Small intestine (tissue), 7 donors: ENCODE measurements around the gene MSLN. TPM values are rescaled to one million over a fixed set of nuclear protein-coding genes. Genes with fewer than 3 reads are reported as not detected.

ENCODE experiments used
- DNase-seq, 2 donors: peaks; one replicate each; pipeline versions ENCODE4 v3.0.0 to v3.0.0-alpha.2; 2013
- FAIRE-seq: peaks from 2 replicates; lab custom pipeline; 2012; peaks lifted over from hg19 to GRCh38; lab: Jason Lieb, UNC
- H3K27ac ChIP-seq, 3 donors: one replicate each; pipeline ENCODE4 v1.5.1; 2013; ENCODE audit warnings: low read length in 2 of 3, mild to moderate bottlenecking in 2 of 3, control low read depth in 1 of 3, inconsistent platforms in 1 of 3, low read depth in 1 of 3, moderate library complexity in 1 of 3
- H3K27me3 ChIP-seq, 3 donors: one replicate each; pipeline ENCODE4 v1.6.1; 2013; ENCODE audit warnings: low read length in 3 of 3, inconsistent platforms in 1 of 3; ENCODE audit not compliant: control insufficient read depth in 3 of 3, insufficient read depth in 3 of 3
- H3K36me3 ChIP-seq, 3 donors: one replicate each; pipeline ENCODE4 v1.6.1; 2013; ENCODE audit warnings: low read length in 3 of 3, inconsistent platforms in 1 of 3, low read depth in 1 of 3, mild to moderate bottlenecking in 1 of 3, moderate library complexity in 1 of 3; ENCODE audit not compliant: control insufficient read depth in 3 of 3, insufficient read depth in 2 of 3
- H3K4me1 ChIP-seq, 3 donors: one replicate each; pipeline ENCODE4 v1.6.1; 2013; ENCODE audit warnings: low read length in 2 of 3, inconsistent platforms in 1 of 3, low read depth in 1 of 3, mild to moderate bottlenecking in 1 of 3, moderate library complexity in 1 of 3; ENCODE audit not compliant: control insufficient read depth in 3 of 3, insufficient read depth in 2 of 3
- H3K4me3 ChIP-seq, 3 donors: one replicate each; pipeline ENCODE4 v1.5.1; 2013; ENCODE audit warnings: low read length in 3 of 3, control low read depth in 1 of 3, inconsistent platforms in 1 of 3, low read depth in 1 of 3, mild to moderate bottlenecking in 1 of 3, moderate library complexity in 1 of 3
- H3K9me3 ChIP-seq, 2 donors: one replicate each; pipeline ENCODE4 v1.6.1; 2013; ENCODE audit warnings: low read depth in 1 of 2, low read length in 1 of 2; ENCODE audit not compliant: control insufficient read depth in 2 of 2, insufficient read depth in 1 of 2
- WGBS, 3 donors: extraction: QIAGEN DNeasy Blood & Tissue Kit; methylation state at CpG; one replicate each; pipeline ENCODE4 v1.1.7; 2013; 5-methylcytosine and 5-hydroxymethylcytosine counted together
- polyA plus RNA-seq, 4 donors: library from polyadenylated mRNA; stranded (reverse) in 3 of 4; unstranded in 1 of 4; fragments of 200-250 nt in 3 of 4; fragments of 120-200 nt in 1 of 4; gene quantifications; one replicate each; pipeline versions ENCODE4 v1.2.1 to v1.2.3, GENCODE V29; 2013
- donor health status: healthy with polysubstance abuse.
- donor health status: control.
- donor health status: control.
- donor health status: Bipolar disorder and iron deficiency.
- donor health status: healthy.

The MSLN gene
- polyA plus RNA-seq, 4 donors, result 1.3 to 29.7 (median 4.5) TPM

DNA sequence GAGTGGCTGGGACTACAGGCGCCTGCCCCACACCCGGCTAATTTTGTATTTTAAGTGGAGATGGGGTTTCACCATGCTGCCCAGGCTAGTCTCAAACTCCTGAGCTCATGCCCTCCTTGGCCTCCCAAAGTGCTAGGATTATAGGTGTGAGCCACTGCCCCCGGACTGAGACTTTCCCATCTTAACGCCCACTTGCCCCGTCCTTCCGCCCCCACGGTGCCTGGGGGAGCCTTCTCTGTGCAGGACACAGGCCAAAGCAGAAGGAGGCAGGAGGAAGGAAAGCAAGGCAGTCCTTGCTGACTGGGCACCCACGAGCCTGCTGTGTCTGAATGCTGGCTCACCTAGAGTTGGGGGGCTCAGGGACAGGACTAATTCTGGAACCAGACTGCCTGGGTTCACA, 57.6 kb downstream of the MSLN start:
- Histone ChIP-seq H3K4me1 (peaks cover 0 to 3% (median 0%) of the 10 kb centered on the region in 3 donors), H3K4me3 (no peak overlapping the region), H3K9me3 (no peaks in the 10 kb centered on the region), H3K27ac (no peak overlapping the region), H3K36me3 (no peaks in the 10 kb centered on the region), H3K27me3 (peaks cover 4 to 39% (median 11%) of the 10 kb centered on the region in 3 donors)
- DNase-seq (no peak), FAIRE-seq (no peak)
- 74 to 84% (median 80%) methylated on average over 8 of the region's 8 CpGs for WGBS, 3 donors

Other genes with a start within 250 kb of the MSLN start
- gene CAPN15, start 233.0 kb upstream of the MSLN start, polyA plus RNA-seq, result 100 to 1,000 TPM in 1 of 4 donors, 10 to 100 TPM in 3; 51.3 to 105 (median 70.2) TPM
- gene PRR35, start 200.3 kb upstream of the MSLN start, polyA plus RNA-seq, result not detected
- gene NHLRC4, start 193.7 kb upstream of the MSLN start, polyA plus RNA-seq, result 1 to 10 TPM in 1 of 4 donors, under 1 TPM in 2, not detected in 1; 0.45 to 2.2 (median 0.79) TPM
- 10 to 100 TPM; 21.3 to 43.5 (median 28.0) TPM for gene PIGQ, start 190.8 kb upstream of the MSLN start, polyA plus RNA-seq
- gene RAB40C, start 170.7 kb upstream of the MSLN start, polyA plus RNA-seq, result 10 to 100 TPM; 28.9 to 49.0 (median 34.6) TPM
- gene WFIKKN1, start 129.7 kb upstream of the MSLN start, polyA plus RNA-seq, result 1 to 10 TPM in 3 of 4 donors, under 1 TPM in 1; 0.60 to 7.6 (median 3.6) TPM
- 100 to 1,000 TPM in 3 of 4 donors, 10 to 100 TPM in 1; 54.4 to 135 (median 113) TPM for gene METTL26, start 124.4 kb upstream of the MSLN start, polyA plus RNA-seq
- 100 to 1,000 TPM in 3 of 4 donors, 10 to 100 TPM in 1; 43.4 to 279 (median 166) TPM for gene MCRIP2, start 118.9 kb upstream of the MSLN start, polyA plus RNA-seq
- 10 to 100 TPM; 15.7 to 36.5 (median 25.6) TPM for gene WDR90, start 111.4 kb upstream of the MSLN start, polyA plus RNA-seq
- gene RHOT2, start 92.6 kb upstream of the MSLN start, polyA plus RNA-seq, result 100 to 1,000 TPM in 3 of 4 donors, 10 to 100 TPM in 1; 89.3 to 207 (median 159) TPM
- gene RHBDL1, start 85.1 kb upstream of the MSLN start, polyA plus RNA-seq, result 1 to 10 TPM; 2.7 to 6.2 (median 4.7) TPM
- gene STUB1, start 80.3 kb upstream of the MSLN start, polyA plus RNA-seq, result 100 to 1,000 TPM in 3 of 4 donors, 10 to 100 TPM in 1; 66.2 to 122 (median 118) TPM
- 10 to 100 TPM; 23.0 to 46.2 (median 31.9) TPM for gene JMJD8, start 76.4 kb upstream of the MSLN start, polyA plus RNA-seq
- gene WDR24, start 70.3 kb upstream of the MSLN start, polyA plus RNA-seq, result 10 to 100 TPM in 1 of 4 donors, 1 to 10 TPM in 3; 5.4 to 11.7 (median 9.3) TPM
- gene FBXL16, start 54.9 kb upstream of the MSLN start, polyA plus RNA-seq, result 1 to 10 TPM in 3 of 4 donors, under 1 TPM in 1; 0.81 to 3.4 (median 1.2) TPM
- gene METRN, start 45.6 kb upstream of the MSLN start, polyA plus RNA-seq, result 10 to 100 TPM in 2 of 4 donors, 1 to 10 TPM in 2; 4.9 to 14.1 (median 9.3) TPM
- 10 to 100 TPM; 23.0 to 55.5 (median 38.1) TPM for gene ANTKMT, start 39.6 kb upstream of the MSLN start, polyA plus RNA-seq
- gene CCDC78, start 34.3 kb upstream of the MSLN start, polyA plus RNA-seq, result 1 to 10 TPM in 1 of 4 donors, under 1 TPM in 2, not detected in 1; 0.72 to 1.6 (median 0.95) TPM
- 1 to 10 TPM; 1.4 to 4.8 (median 3.4) TPM for gene HAGHL, start 33.6 kb upstream of the MSLN start, polyA plus RNA-seq
- gene CIAO3, start 19.7 kb upstream of the MSLN start, polyA plus RNA-seq, result 10 to 100 TPM; 32.5 to 68.0 (median 44.7) TPM
- 10 to 100 TPM; 17.6 to 26.2 (median 21.6) TPM for gene RPUSD1, start 27.6 kb downstream of the MSLN start, polyA plus RNA-seq
- gene CHTF18, start 27.9 kb downstream of the MSLN start, polyA plus RNA-seq, result 10 to 100 TPM in 2 of 4 donors, 1 to 10 TPM in 2; 5.6 to 24.6 (median 13.5) TPM
- gene GNG13, start 40.0 kb downstream of the MSLN start, polyA plus RNA-seq, result 1 to 10 TPM in 2 of 4 donors, under 1 TPM in 2; 0.73 to 3.0 (median 1.9) TPM
- 10 to 100 TPM in 1 of 4 donors, 1 to 10 TPM in 3; 8.2 to 18.0 (median 9.2) TPM for gene LMF1, start 210.2 kb downstream of the MSLN start, polyA plus RNA-seq
- 1 to 10 TPM in 2 of 4 donors, under 1 TPM in 1, not detected in 1; 0.27 to 2.1 (median 1.0) TPM for gene SOX8, start 221.0 kb downstream of the MSLN start, polyA plus RNA-seq